Loucy (cell line): ENCODE measurements around the gene TSPAN9.
A peak's percentile ranks its signal among the peaks of the same experiment; 100 is the strongest.

Experiments used
- H2AFZ ChIP-seq: fragments of 200-600 bp; sonication (generic); 2 replicates; pipeline ENCODE4 v1.6.0; 2016; ENCODE audit warnings: antibody characterized with exemption, mild to moderate bottlenecking, low read length, moderate library complexity
- H3F3A ChIP-seq: fragments of 200-600 bp; 2 replicates; pipeline ENCODE4 v1.6.0; 2016; ENCODE audit warnings: antibody characterized with exemption, low read depth, mild to moderate bottlenecking
- H3K27me3 ChIP-seq: fragments of 200-600 bp; sonication (generic); 2 replicates; pipeline ENCODE4 v1.6.1; 2014; ENCODE audit warnings: low read length, mild to moderate bottlenecking; ENCODE audit not compliant: insufficient read depth, poor library complexity, severe bottlenecking
- H3K36me3 ChIP-seq: fragments of 200-600 bp; sonication (generic); 2 replicates; pipeline ENCODE4 v1.6.1; 2016; ENCODE audit warnings: low read length; ENCODE audit not compliant: insufficient read depth
- H3K4me1 ChIP-seq: fragments of 200-600 bp; sonication (generic); 2 replicates; pipeline ENCODE4 v1.5.1; 2014; ENCODE audit warnings: low read length, mild to moderate bottlenecking; ENCODE audit not compliant: insufficient read depth, poor library complexity, severe bottlenecking
- H3K4me2 ChIP-seq: fragments of 200-600 bp; sonication (generic); 2 replicates; pipeline ENCODE4 v1.6.0; 2014; ENCODE audit warnings: antibody characterized with exemption, low read length, low read depth, mild to moderate bottlenecking; ENCODE audit not compliant: poor library complexity, severe bottlenecking
- H3K4me3 ChIP-seq: fragments of 200-600 bp; sonication (generic); 2 replicates; pipeline ENCODE4 v1.5.1; 2014; ENCODE audit warnings: low read length, mild to moderate bottlenecking, mixed read lengths; ENCODE audit not compliant: poor library complexity, severe bottlenecking
- H3K79me2 ChIP-seq: fragments of 200-600 bp; sonication (generic); 2 replicates; pipeline ENCODE4 v1.6.1; 2014; ENCODE audit warnings: low read length; ENCODE audit not compliant: insufficient read depth
- H3K9ac ChIP-seq: fragments of 200-600 bp; sonication (generic); 2 replicates; pipeline ENCODE4 v1.6.0; 2014; ENCODE audit warnings: mild to moderate bottlenecking, low read depth, low read length, moderate library complexity; ENCODE audit not compliant: poor library complexity, severe bottlenecking
- H3K9me2 ChIP-seq: fragments of 200-600 bp; sonication (generic); replicated peaks from 2 replicates; pipeline ENCODE4 v1.6.1; 2016; ENCODE audit warnings: low read depth, low read length, mixed read lengths
- H3K9me3 ChIP-seq: fragments of 200-600 bp; sonication (generic); 2 replicates; pipeline ENCODE4 v1.6.1; 2014; ENCODE audit warnings: mild to moderate bottlenecking, antibody characterized with exemption, low read length, low read depth; ENCODE audit not compliant: insufficient read depth
- H4K20me1 ChIP-seq: fragments of 200-600 bp; sonication (generic); 2 replicates; pipeline ENCODE4 v1.6.0; 2014; ENCODE audit warnings: antibody characterized with exemption, low read length, mild to moderate bottlenecking; ENCODE audit not compliant: insufficient read depth, poor library complexity, severe bottlenecking
- CTCF ChIP-seq: fragments of 200-600 bp; sonication (generic); conservative IDR thresholded peaks from 2 replicates; pipeline ENCODE4 v1.5.1; 2014; ENCODE audit warnings: mild to moderate bottlenecking, antibody characterized with exemption, low read length
- EZH2phosphoT487 ChIP-seq: fragments of 200-600 bp; IDR thresholded peaks from 2 replicates; pipeline ENCODE4 v1.6.1; 2018; ENCODE audit warnings: antibody characterized with exemption, mild to moderate bottlenecking, moderate library complexity, borderline replicate concordance

Gene TSPAN9

GRCh38 chr12:3298603-3299002, 221.4 kb downstream of the TSPAN9 start:
- Histone ChIP-seq H3K36me3 (no peaks in the 10 kb centered on the region), H3K27me3 (no peaks in the 10 kb centered on the region), H3K9ac (no peak overlapping the region), H4K20me1 (no peaks in the 10 kb centered on the region), H3K79me2 (no peaks in the 10 kb centered on the region), H3K9me3 (no peaks in the 10 kb centered on the region), H3K4me1 (peaks cover 5% of the 10 kb centered on the region), H3F3A (no peaks in the 10 kb centered on the region), H3K9me2 (no peaks in the 10 kb centered on the region), H3K4me2 (no peak overlapping the region), H3K4me3 (no peak overlapping the region), H2AFZ (no peak overlapping the region)
- no peak for TF ChIP-seq CTCF
- TF ChIP-seq EZH2phosphoT487, result no peak

GRCh38 chr12:3299929-3300832, 223.0 kb downstream of the TSPAN9 start:
- Histone ChIP-seq H3K79me2 (no peaks in the 10 kb centered on the region), H3F3A (no peaks in the 10 kb centered on the region), H3K9me3 (no peaks in the 10 kb centered on the region), H3K9ac (peak overlapping the region; percentile 63), H3K4me3 (peak overlapping the region; percentile 60), H3K27me3 (no peaks in the 10 kb centered on the region), H3K4me2 (peak overlapping the region; percentile 70), H3K4me1 (peaks cover 5% of the 10 kb centered on the region), H3K36me3 (no peaks in the 10 kb centered on the region), H3K9me2 (no peaks in the 10 kb centered on the region), H2AFZ (peak overlapping the region; percentile 34; the same call in 1 of the 2 replicates), H4K20me1 (no peaks in the 10 kb centered on the region)
- TF ChIP-seq CTCF (peak; percentile 78), EZH2phosphoT487 (no peak)

- no peak overlapping the region for H3K4me3 ChIP-seq
- no peaks in the 10 kb centered on the region for H4K20me1 ChIP-seq
- H3F3A ChIP-seq, result no peaks in the 10 kb centered on the region
- no peak overlapping the region for H3K9ac ChIP-seq
- H3K79me2 ChIP-seq, result no peaks in the 10 kb centered on the region
- no peak for TF ChIP-seq CTCF
- TF ChIP-seq EZH2phosphoT487, result no peak
- H3K4me2 ChIP-seq, result no peak overlapping the region
- no peaks in the 10 kb centered on the region for H3K9me3 ChIP-seq
- no peaks in the 10 kb centered on the region for H3K9me2 ChIP-seq
- H3K27me3 ChIP-seq, result no peaks in the 10 kb centered on the region
- H3K4me1 ChIP-seq, result peaks cover 5% of the 10 kb centered on the region
- H2AFZ ChIP-seq, result no peak overlapping the region
- H3K36me3 ChIP-seq, result no peaks in the 10 kb centered on the region
These were observed 223.7 kb downstream of the TSPAN9 start for GRCh38 chr12:3300833-3301401.
